AG04450 (cell line): ENCODE data around the gene UGGT1. TPM values are rescaled to one million over a fixed set of nuclear protein-coding genes. Genes with fewer than 3 reads are reported as not detected.

Experiments used
- CTCF ChIA-PET: fragments of 300-600, 350-600 bp; formaldehyde crosslinking; extraction: SDS; loops from one replicate; lab custom pipeline; 2022; ENCODE audit warnings: antibody characterized with exemption, inconsistent platforms; lab: Charles Lee
- POLR2A ChIA-PET: fragments of 350-600 bp; formaldehyde crosslinking; extraction: SDS; loops from one replicate; lab custom pipeline; 2021; ENCODE audit warnings: antibody characterized with exemption, inconsistent platforms; lab: Yijun Ruan, JAX
- DNase-seq: peaks from one replicate; pipeline ENCODE4 v3.0.0-alpha.2; 2011; ENCODE audit warnings: low read depth, low spot score
- H3K27ac ChIP-seq: one replicate; pipeline ENCODE4 v1.5.1; 2012; ENCODE audit warnings: low read depth, low read length, control low read depth
- H3K27me3 ChIP-seq: one replicate; pipeline ENCODE4 v1.6.0; 2012; ENCODE audit warnings: low read length; ENCODE audit not compliant: control insufficient read depth, insufficient read depth
- H3K4me3 ChIP-seq: 2 replicates; pipeline ENCODE4 v1.5.1; 2011; ENCODE audit warnings: mild to moderate bottlenecking, low read depth, low read length, control low read depth
- H3K9me3 ChIP-seq: 2 replicates; pipeline ENCODE4 v1.5.1; 2012; ENCODE audit warnings: low read length; ENCODE audit not compliant: control insufficient read depth, insufficient read depth
- polyA plus RNA-seq: library from polyadenylated mRNA; depleted of rRNA; stranded (reverse); fragments of >200 nt; gene quantifications from 2 replicates; pipeline ENCODE4 v1.2.3, GENCODE V29; 2011
- TF ChIP-seq, protein P1 (sequence below): IDR thresholded peaks from 2 replicates; pipeline ENCODE4 v1.5.1; 2011; ENCODE audit warnings: low read depth, low read length, control low read depth, inconsistent platforms

Gene UGGT1
- polyA plus RNA-seq, 1 experiment = 61.4 TPM

DNA sequence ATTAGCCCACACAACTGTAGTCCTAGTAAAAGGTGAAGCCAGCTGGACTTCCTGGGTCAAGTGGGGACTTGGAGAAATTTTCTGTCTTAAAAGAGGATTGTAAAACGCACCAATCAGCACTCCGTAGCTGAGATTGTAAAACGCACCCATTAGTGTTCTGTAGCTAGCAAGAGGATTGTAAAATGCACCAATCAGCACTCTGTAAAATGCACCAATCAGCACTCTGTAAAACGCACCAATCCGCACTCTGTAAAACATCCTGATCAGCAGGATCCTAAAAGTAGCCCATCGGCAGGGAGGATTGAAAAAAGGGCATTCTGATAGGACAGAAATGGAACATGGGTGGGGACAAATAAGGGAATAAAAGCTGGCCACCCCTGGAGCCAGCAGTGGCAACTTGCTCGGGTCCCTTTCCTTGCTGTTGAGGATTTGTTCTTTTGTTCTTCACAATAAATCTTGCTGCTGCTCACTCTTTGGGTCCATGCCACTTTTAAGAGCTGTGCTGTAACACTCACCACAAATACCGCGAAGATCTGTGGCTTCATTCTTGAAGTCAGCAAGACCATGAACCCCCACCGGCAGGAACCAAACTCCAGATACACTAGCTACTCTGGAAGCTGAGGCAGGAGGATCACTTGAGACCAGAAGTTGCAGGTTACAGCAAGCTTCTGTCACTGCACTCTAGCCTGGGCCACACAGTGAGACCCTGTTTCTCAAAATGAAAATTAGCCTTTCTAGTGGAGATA, 125.1 kb downstream of the UGGT1 start:
- no peak for DNase-seq
- no peak overlapping the region for H3K4me3 ChIP-seq
- peaks cover 2% of the 10 kb centered on the region for H3K27me3 ChIP-seq
- TF ChIP-seq, protein P1, sequence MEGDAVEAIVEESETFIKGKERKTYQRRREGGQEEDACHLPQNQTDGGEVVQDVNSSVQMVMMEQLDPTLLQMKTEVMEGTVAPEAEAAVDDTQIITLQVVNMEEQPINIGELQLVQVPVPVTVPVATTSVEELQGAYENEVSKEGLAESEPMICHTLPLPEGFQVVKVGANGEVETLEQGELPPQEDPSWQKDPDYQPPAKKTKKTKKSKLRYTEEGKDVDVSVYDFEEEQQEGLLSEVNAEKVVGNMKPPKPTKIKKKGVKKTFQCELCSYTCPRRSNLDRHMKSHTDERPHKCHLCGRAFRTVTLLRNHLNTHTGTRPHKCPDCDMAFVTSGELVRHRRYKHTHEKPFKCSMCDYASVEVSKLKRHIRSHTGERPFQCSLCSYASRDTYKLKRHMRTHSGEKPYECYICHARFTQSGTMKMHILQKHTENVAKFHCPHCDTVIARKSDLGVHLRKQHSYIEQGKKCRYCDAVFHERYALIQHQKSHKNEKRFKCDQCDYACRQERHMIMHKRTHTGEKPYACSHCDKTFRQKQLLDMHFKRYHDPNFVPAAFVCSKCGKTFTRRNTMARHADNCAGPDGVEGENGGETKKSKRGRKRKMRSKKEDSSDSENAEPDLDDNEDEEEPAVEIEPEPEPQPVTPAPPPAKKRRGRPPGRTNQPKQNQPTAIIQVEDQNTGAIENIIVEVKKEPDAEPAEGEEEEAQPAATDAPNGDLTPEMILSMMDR = no peak
- H3K27ac ChIP-seq = no peak overlapping the region
- H3K9me3 ChIP-seq = no peaks in the 10 kb centered on the region
- POLR2A ChIA-PET = no interaction called here
- CTCF ChIA-PET = interaction anchor here (1.1 to 1.3 kb wide), 3 partner anchors 12 to 18 kb away, joined by 4 to 7 read pairs (median 5); no protein-coding TSS in a partner anchor

DNA sequence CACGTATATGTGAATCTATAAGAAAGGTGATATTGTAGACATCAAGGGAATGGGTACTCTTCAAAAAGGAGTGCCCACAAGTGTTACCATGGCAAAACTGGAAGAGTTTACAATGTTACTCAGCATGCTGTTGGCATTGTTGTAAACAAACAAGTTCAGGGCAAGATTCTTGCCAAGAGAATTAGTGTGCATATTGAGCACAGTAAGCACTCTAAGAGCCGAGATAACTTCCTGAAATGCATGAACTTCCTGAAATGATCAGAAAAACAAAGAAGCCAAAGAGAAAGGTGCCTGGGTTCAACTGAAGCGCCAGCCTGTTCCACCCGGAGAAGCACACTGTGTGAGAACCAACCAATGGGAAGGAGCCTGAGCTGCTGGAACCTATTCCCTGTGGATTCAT, 126.7 kb downstream of the UGGT1 start:
- Histone ChIP-seq H3K27me3 (no peaks in the 10 kb centered on the region), H3K4me3 (no peak overlapping the region), H3K27ac (no peak overlapping the region), H3K9me3 (no peaks in the 10 kb centered on the region)
- DNase-seq = no peak
- TF ChIP-seq, protein P1 = no peak
- ChIA-PET POLR2A (no interaction called here), CTCF (interaction anchor here (1.3 kb wide), 1 partner anchor 16 kb away, joined by 5 read pairs; no protein-coding TSS in a partner anchor)

DNA sequence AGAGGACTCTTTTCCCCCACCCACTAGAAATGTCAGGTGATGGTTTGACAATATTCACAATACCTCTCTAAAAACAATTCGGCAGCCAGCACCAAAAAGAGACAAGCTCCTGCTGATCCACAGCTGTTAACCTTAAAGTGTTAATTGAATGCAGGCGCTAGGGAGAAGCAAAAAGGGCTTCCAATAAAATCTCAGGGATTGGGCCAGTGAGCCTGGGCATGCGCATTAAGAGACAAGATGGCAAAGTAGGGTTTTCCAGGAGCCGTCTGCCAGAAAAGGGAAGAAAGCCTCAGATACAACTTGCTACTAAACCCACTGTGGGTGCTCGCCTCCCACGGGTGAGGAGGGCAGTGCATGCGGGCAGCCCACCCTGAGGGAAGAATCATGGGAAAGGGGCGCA, 128.9 kb downstream of the UGGT1 start:
- CTCF ChIA-PET = interaction anchor here (0.6 kb wide), 1 partner anchor 14 kb away, joined by 3 read pairs; no protein-coding TSS in a partner anchor
- no peak for DNase-seq
- Histone ChIP-seq H3K4me3 (no peak overlapping the region), H3K9me3 (no peaks in the 10 kb centered on the region), H3K27ac (no peak overlapping the region), H3K27me3 (no peaks in the 10 kb centered on the region)
- POLR2A ChIA-PET = no interaction called here
- TF ChIP-seq, protein P1 = no peak

DNA sequence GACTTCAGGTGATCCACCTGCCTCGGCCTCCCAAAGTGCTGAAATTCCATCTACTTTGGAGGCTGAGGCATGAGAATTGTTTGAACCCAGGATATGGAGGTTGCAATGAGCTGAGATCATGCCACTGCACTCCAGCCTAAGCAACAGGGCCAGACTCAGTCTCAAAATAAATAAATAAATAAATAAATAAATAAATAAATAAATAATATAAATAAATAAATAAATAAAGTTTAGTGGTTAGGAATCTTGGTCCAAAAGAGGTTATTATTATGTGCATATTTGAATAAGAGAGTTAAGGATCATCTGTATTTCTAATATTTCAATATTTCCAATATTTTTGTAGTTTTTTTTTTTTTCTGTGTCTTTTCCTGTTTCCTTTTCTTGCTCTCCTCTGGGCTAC, 136.9 kb downstream of the UGGT1 start:
- TF ChIP-seq, protein P1 = no peak
- ChIA-PET POLR2A (interaction anchor here (0.7 kb wide), 3 partner anchors 79 to 388 kb away, joined by 3 to 8 read pairs (median 4); no protein-coding TSS in a partner anchor), CTCF (interaction anchor here (0.6 to 1.1 kb wide), 3 partner anchors 12 to 637 kb away, joined by 3 to 7 read pairs (median 3); no protein-coding TSS in a partner anchor)
- Histone ChIP-seq H3K27ac (no peak overlapping the region), H3K9me3 (no peaks in the 10 kb centered on the region; the same call in 1 of the 2 replicates), H3K4me3 (no peak overlapping the region), H3K27me3 (no peaks in the 10 kb centered on the region)
- no peak for DNase-seq

DNA sequence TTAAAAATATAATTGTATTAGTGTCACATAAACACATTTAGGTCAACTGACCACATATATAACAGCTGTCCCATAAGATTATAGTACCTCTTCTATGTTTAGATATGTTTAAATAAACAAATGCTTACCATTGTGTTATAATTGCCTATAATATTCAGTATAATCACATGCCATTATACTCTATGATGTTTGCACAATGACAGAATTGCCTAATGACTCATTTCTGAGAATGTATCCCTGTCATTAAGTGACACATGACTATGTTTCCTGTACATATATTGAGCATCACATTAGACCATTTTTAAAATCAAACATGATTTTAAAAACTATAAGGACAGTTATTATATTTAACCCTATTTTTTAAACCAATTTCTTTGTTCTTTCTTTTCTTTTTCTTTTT, 137.9 kb downstream of the UGGT1 start:
- Histone ChIP-seq H3K27ac (no peak overlapping the region), H3K4me3 (no peak overlapping the region), H3K9me3 (no peaks in the 10 kb centered on the region; the same call in 1 of the 2 replicates), H3K27me3 (no peaks in the 10 kb centered on the region)
- CTCF ChIA-PET = interaction anchor here (0.7 to 1.1 kb wide), 2 partner anchors 13 to 165 kb away, joined by 6 to 7 read pairs; no protein-coding TSS in a partner anchor
- TF ChIP-seq, protein P1 = no peak
- POLR2A ChIA-PET = interaction anchor here (0.7 kb wide), 1 partner anchor 14 kb away, joined by 5 read pairs; no protein-coding TSS in a partner anchor
- no peak for DNase-seq
